Measurements from ENCODE around the gene PCNX4. TPM values are rescaled to one million over a fixed set of nuclear protein-coding genes. Genes with fewer than 3 reads are reported as not detected.

Gene PCNX4
- polyA plus RNA-seq, 1 experiment: 67.2 TPM

GRCh38 chr14:60184146-60184904 lies 92.6 kb downstream of the PCNX4 start:
- Histone ChIP-seq H3K9me3 (ENCODE audit: control insufficient read depth, insufficient read depth, low read length) (no peaks in the 10 kb centered on the region), H3K4me3 (ENCODE audit: low read depth, low read length) (peak overlapping the region; percentile 47), H3K27ac (ENCODE audit: low read depth, low read length) (no peak overlapping the region), H3K27me3 (ENCODE audit: control insufficient read depth, insufficient read depth, low read length) (no peaks in the 10 kb centered on the region)
- TF ChIP-seq, protein P1, sequence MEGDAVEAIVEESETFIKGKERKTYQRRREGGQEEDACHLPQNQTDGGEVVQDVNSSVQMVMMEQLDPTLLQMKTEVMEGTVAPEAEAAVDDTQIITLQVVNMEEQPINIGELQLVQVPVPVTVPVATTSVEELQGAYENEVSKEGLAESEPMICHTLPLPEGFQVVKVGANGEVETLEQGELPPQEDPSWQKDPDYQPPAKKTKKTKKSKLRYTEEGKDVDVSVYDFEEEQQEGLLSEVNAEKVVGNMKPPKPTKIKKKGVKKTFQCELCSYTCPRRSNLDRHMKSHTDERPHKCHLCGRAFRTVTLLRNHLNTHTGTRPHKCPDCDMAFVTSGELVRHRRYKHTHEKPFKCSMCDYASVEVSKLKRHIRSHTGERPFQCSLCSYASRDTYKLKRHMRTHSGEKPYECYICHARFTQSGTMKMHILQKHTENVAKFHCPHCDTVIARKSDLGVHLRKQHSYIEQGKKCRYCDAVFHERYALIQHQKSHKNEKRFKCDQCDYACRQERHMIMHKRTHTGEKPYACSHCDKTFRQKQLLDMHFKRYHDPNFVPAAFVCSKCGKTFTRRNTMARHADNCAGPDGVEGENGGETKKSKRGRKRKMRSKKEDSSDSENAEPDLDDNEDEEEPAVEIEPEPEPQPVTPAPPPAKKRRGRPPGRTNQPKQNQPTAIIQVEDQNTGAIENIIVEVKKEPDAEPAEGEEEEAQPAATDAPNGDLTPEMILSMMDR (IDR thresholded peaks at IDR 0.05; ENCODE audit: low read depth, low read length): peak; percentile 68
- ChIA-PET CTCF (interaction anchor here (0.6 to 10.4 kb wide), 45 partner anchors 9 to 677 kb away, joined by 3 to 188 read pairs (median 4); partner anchors contain the start of gene DHRS7), POLR2A (no interaction called here)
- DNase-seq (ENCODE audit: low read depth, low spot score): peak; percentile 46

GRCh38 chr14:60184905-60185555 lies 93.3 kb downstream of the PCNX4 start:
- CTCF ChIA-PET: interaction anchor here (0.6 to 10.4 kb wide), 34 partner anchors 10 to 678 kb away, joined by 3 to 188 read pairs (median 5); partner anchors contain the start of gene DHRS7
- Histone ChIP-seq H3K9me3 (ENCODE audit: control insufficient read depth, insufficient read depth, low read length) (no peaks in the 10 kb centered on the region), H3K27me3 (ENCODE audit: control insufficient read depth, insufficient read depth, low read length) (no peaks in the 10 kb centered on the region), H3K27ac (ENCODE audit: low read depth, low read length) (no peak overlapping the region), H3K4me3 (ENCODE audit: low read depth, low read length) (no peak overlapping the region)
- no peak for DNase-seq (ENCODE audit: low read depth, low spot score)
- POLR2A ChIA-PET: interaction anchor here (0.5 kb wide), 1 partner anchor 284 kb away, joined by 3 read pairs; no protein-coding TSS in a partner anchor
- TF ChIP-seq, protein P1 (IDR thresholded peaks at IDR 0.05; ENCODE audit: low read depth, low read length): no peak

DNA sequence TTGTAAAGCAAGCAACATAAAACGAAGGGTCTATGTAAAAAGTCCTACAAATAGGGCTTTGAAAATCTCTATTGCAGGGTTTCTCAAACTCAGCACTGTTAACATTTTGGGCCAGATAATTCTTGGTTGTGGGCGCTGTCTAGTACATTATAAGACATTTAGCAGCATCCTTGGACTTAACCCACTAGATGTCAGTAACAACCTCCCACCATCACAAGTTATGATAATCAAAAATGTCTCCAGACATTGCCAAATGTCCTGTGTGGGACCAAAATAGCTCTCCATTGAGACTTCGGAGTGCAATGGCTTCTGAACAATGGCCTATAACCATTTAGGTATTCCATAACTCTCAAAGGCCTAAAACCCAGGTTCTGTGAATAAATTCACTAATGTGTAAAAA lies 96.4 kb downstream of the PCNX4 start:
- Histone ChIP-seq H3K4me3 (ENCODE audit: low read depth, low read length) (no peak overlapping the region), H3K27me3 (ENCODE audit: control insufficient read depth, insufficient read depth, low read length) (no peaks in the 10 kb centered on the region), H3K9me3 (ENCODE audit: control insufficient read depth, insufficient read depth, low read length) (no peaks in the 10 kb centered on the region), H3K27ac (ENCODE audit: low read depth, low read length) (no peak overlapping the region)
- ChIA-PET POLR2A (no interaction called here), CTCF (interaction anchor here (1.3 to 10.4 kb wide), 3 partner anchors 122 to 370 kb away, joined by 4 to 188 read pairs (median 169); no protein-coding TSS in a partner anchor)
- TF ChIP-seq, protein P1 (IDR thresholded peaks at IDR 0.05; ENCODE audit: low read depth, low read length): no peak; the same call in 1 of the 2 replicates
- DNase-seq (ENCODE audit: low read depth, low spot score): no peak

- DNase-seq (ENCODE audit: low read depth, low spot score): no peak
- CTCF ChIA-PET: interaction anchor here (1.3 kb wide), 1 partner anchor 370 kb away, joined by 4 read pairs; no protein-coding TSS in a partner anchor
- Histone ChIP-seq H3K27ac (ENCODE audit: low read depth, low read length) (no peak overlapping the region), H3K9me3 (ENCODE audit: control insufficient read depth, insufficient read depth, low read length) (no peaks in the 10 kb centered on the region), H3K27me3 (ENCODE audit: control insufficient read depth, insufficient read depth, low read length) (no peaks in the 10 kb centered on the region), H3K4me3 (ENCODE audit: low read depth, low read length) (no peak overlapping the region)
- POLR2A ChIA-PET: no interaction called here
- TF ChIP-seq, protein P1 (IDR thresholded peaks at IDR 0.05; ENCODE audit: low read depth, low read length): no peak
Measured at GRCh38 chr14:60188696-60189095, 97.0 kb downstream of the PCNX4 start.

All from AG04450 (cell line).